SU-DHL-6 (cell line): ENCODE measurements around the gene PMF1.

Source experiments
- EZH2phosphoT487 ChIP-seq: fragments of 200-600 bp; sonication (generic), shearing (Covaris generic); conservative IDR thresholded peaks from 2 replicates; pipeline ENCODE4 v1.6.1; 2018; ENCODE audit warnings: mild to moderate bottlenecking, antibody characterized with exemption, low read length, moderate library complexity, mixed read lengths
- TF ChIP-seq, protein P1 (sequence below): fragments of 200-600 bp; sonication (generic); IDR thresholded peaks from one replicate; pipeline ENCODE4 v1.5.1; 2017; ENCODE audit warnings: antibody characterized with exemption, mild to moderate bottlenecking, low read length, moderate library complexity; ENCODE audit not compliant: insufficient read depth, poor library complexity, severe bottlenecking

DNA sequence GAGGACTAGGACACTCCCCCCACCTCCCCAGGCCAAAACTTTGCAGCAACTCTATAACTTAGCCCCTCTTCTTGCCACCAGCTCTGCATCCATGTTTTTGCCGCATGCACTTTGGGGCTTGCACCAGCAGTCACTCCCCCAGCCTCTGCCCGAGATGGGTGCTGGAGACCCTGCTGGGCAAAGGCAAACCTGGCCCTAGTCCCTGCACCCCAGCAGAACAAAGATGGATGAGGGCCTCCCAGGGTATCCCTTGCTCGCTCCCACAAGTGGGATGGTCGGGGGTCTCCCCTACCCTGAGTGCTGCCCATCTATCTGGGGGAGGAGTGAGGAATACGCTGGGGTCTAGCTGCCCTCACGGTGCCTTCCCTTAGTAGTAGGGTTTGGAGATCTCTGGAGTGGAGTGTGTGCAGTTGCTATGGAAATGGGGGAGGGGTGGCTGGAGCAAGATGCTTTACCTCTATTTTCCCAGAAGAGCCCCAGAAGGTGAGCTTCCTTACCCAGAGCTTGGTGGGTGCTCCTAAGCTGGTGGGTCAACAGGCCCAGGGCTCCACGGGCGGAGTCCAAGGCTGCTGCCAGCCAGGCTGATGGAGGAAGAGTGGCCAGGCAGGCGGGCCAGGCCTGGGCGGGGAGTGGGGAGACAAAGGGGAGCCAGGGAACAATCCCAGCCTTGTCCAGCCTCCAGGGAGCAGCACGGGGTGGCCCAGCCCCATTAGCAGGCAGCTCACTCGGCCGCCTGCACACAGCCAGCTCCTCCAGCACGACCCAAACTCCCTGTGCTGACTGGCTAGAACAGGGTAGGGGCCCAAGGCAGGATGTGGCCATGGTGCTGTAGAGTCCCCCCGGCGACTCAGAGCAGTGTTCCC, 34.9 kb downstream of the PMF1 start, which contains the start of gene PAQR6:
- TF ChIP-seq, protein P1, sequence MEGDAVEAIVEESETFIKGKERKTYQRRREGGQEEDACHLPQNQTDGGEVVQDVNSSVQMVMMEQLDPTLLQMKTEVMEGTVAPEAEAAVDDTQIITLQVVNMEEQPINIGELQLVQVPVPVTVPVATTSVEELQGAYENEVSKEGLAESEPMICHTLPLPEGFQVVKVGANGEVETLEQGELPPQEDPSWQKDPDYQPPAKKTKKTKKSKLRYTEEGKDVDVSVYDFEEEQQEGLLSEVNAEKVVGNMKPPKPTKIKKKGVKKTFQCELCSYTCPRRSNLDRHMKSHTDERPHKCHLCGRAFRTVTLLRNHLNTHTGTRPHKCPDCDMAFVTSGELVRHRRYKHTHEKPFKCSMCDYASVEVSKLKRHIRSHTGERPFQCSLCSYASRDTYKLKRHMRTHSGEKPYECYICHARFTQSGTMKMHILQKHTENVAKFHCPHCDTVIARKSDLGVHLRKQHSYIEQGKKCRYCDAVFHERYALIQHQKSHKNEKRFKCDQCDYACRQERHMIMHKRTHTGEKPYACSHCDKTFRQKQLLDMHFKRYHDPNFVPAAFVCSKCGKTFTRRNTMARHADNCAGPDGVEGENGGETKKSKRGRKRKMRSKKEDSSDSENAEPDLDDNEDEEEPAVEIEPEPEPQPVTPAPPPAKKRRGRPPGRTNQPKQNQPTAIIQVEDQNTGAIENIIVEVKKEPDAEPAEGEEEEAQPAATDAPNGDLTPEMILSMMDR = no peak
- TF ChIP-seq EZH2phosphoT487 = no peak
